SK-N-SH (cell line): ENCODE measurements around the gene ADCY1. TPM values are rescaled to one million over a fixed set of nuclear protein-coding genes. Genes with fewer than 3 reads are reported as not detected.
"Not testable (repeated sequence)": the region's sequence is repeated elsewhere in the genome, so short reads cannot be mapped to it uniquely, and the experiment has no call there.

Source experiments
- CTCF ChIA-PET: fragments of 300-600, 350-600 bp; formaldehyde crosslinking; extraction: SDS; loops from one replicate; lab custom pipeline; 2021; lab: Yijun Ruan, JAX
- POLR2A ChIA-PET: fragments of 350-600 bp; sonication (Branson Sonifier 250); formaldehyde crosslinking; extraction: SDS; loops from one replicate; lab custom pipeline; 2020; ENCODE audit warnings: antibody characterized with exemption, inconsistent platforms; lab: Yijun Ruan, JAX
- DNase-seq: peaks from one replicate; pipeline ENCODE4 v3.0.0; 2012
- H2AFZ ChIP-seq: fragments of 200-600 bp; sonication (generic); 2 replicates; pipeline ENCODE4 v1.8.1; 2016; ENCODE audit warnings: antibody characterized with exemption, mild to moderate bottlenecking, low read depth
- H3F3A ChIP-seq: fragments of 200-600 bp; sonication (generic); replicated peaks from 2 replicates; pipeline ENCODE3; 2016; ENCODE audit warnings: antibody characterized with exemption, mild to moderate bottlenecking; ENCODE audit not compliant: insufficient read depth
- H3K27ac ChIP-seq, 2 experiments: fragments of 200-500 bp in 1 of 2; fragments of 200-600 bp in 1 of 2; sonication (Bioruptor generic) in 1 of 2; sonication (generic), shearing (Covaris generic) in 1 of 2; 2 replicates each; pipeline versions ENCODE4 v1.5.1 to v1.6.1; 2014 to 2016; ENCODE audit warnings: low read depth in 2 of 2, inconsistent platforms in 1 of 2, low read length in 1 of 2, mild to moderate bottlenecking in 1 of 2, mixed read lengths in 1 of 2
- H3K27me3 ChIP-seq: fragments of 200-600 bp; sonication (generic), shearing (Covaris generic); 2 replicates; pipeline ENCODE4 v1.6.1; 2016; ENCODE audit warnings: mixed run types; ENCODE audit not compliant: insufficient read depth
- H3K36me3 ChIP-seq, 2 experiments: fragments of 200-500 bp in 1 of 2; fragments of 200-600 bp in 1 of 2; sonication (Bioruptor generic) in 1 of 2; sonication (generic) in 1 of 2; replicated peaks in 1 of 2; 2 replicates each; pipeline versions ENCODE3 to v1.5.1; 2014 to 2016; ENCODE audit warnings: low read length in 1 of 2, mild to moderate bottlenecking in 1 of 2; ENCODE audit not compliant: insufficient read depth in 2 of 2, control insufficient read depth in 1 of 2
- H3K4me1 ChIP-seq, 2 experiments: fragments of 200-500 bp in 1 of 2; fragments of 200-600 bp in 1 of 2; sonication (Bioruptor generic) in 1 of 2; sonication (generic), shearing (Covaris generic) in 1 of 2; 2 replicates each; pipeline versions ENCODE4 v1.5.1 to v1.6.1; 2014 to 2016; ENCODE audit warnings: low read depth in 1 of 2, low read length in 1 of 2, mixed run types in 1 of 2; ENCODE audit not compliant: insufficient read depth in 2 of 2, control insufficient read depth in 1 of 2
- H3K4me2 ChIP-seq: fragments of 200-600 bp; sonication (generic), shearing (Covaris generic); 2 replicates; pipeline ENCODE4 v1.6.1; 2017; ENCODE audit warnings: mixed run types
- H3K4me3 ChIP-seq, 2 experiments: fragments of 200-500 bp in 1 of 2; fragments of 200-600 bp in 1 of 2; sonication (Bioruptor generic) in 1 of 2; sonication (generic), shearing (Covaris generic) in 1 of 2; 2 replicates each; pipeline versions ENCODE4 v1.5.1 to v1.8.1; 2014 to 2016; ENCODE audit warnings: low read depth in 2 of 2, inconsistent platforms in 1 of 2, low read length in 1 of 2, mild to moderate bottlenecking in 1 of 2, mixed read lengths in 1 of 2, moderate library complexity in 1 of 2
- H3K79me2 ChIP-seq: fragments of 200-600 bp; sonication (generic); 2 replicates; pipeline ENCODE4 v1.8.1; 2017; ENCODE audit warnings: mild to moderate bottlenecking; ENCODE audit not compliant: insufficient read depth
- H3K9ac ChIP-seq: fragments of 200-600 bp; sonication (generic); 2 replicates; pipeline ENCODE4 v1.6.1; 2017; ENCODE audit warnings: mixed run types
- H3K9me2 ChIP-seq: fragments of 200-600 bp; sonication (generic); 2 replicates; pipeline ENCODE4 v1.6.1; 2017; ENCODE audit warnings: mixed run types
- H3K9me3 ChIP-seq: fragments of 200-600 bp; sonication (generic); 2 replicates; pipeline ENCODE4 v1.6.1; 2017; ENCODE audit warnings: mixed run types, mild to moderate bottlenecking, moderate library complexity
- H4K20me1 ChIP-seq: fragments of 200-600 bp; sonication (generic); 2 replicates; pipeline ENCODE4 v1.6.1; 2017; ENCODE audit warnings: mild to moderate bottlenecking, mixed run types; ENCODE audit not compliant: insufficient read depth
- ELF1 ChIP-seq: IDR thresholded peaks from 2 replicates; pipeline ENCODE4 v1.4.0; 2012
- EP300 ChIP-seq, 2 experiments: IDR thresholded peaks; 2 replicates each; pipeline versions ENCODE4 v1.4.0 to v1.6.1; 2012; ENCODE audit warnings: borderline replicate concordance in 1 of 2, low read depth in 1 of 2, low read length in 1 of 2
- GATA2 ChIP-seq: sonication (generic); formaldehyde crosslinking; IDR thresholded peaks from 2 replicates; pipeline ENCODE4 v1.5.0; 2020; ENCODE audit warnings: mild to moderate bottlenecking, missing genetic modification reagents
- JUND ChIP-seq: IDR thresholded peaks from 2 replicates; pipeline ENCODE4 v1.4.0; 2012
- NRF1 ChIP-seq: IDR thresholded peaks from 2 replicates; pipeline ENCODE4 v1.6.1; 2012; ENCODE audit warnings: low read depth, mild to moderate bottlenecking, low read length
- RFX5 ChIP-seq: IDR thresholded peaks from 2 replicates; pipeline ENCODE4 v1.6.1; 2012; ENCODE audit warnings: mild to moderate bottlenecking, improper control_type of control experiment, low read length
- SIN3A ChIP-seq: IDR thresholded peaks from 2 replicates; pipeline ENCODE4 v1.6.1; 2012; ENCODE audit warnings: low read depth, mild to moderate bottlenecking, low read length, moderate library complexity, borderline replicate concordance
- SMC3 ChIP-seq: IDR thresholded peaks from 2 replicates; pipeline ENCODE4 v1.6.1; 2012; ENCODE audit warnings: low read depth, low read length, improper control_type of control experiment
- TCF12 ChIP-seq: IDR thresholded peaks from 2 replicates; pipeline ENCODE4 v1.4.0; 2012
- TEAD4 ChIP-seq: IDR thresholded peaks from 2 replicates; pipeline ENCODE4 v1.4.0; 2012; ENCODE audit warnings: mild to moderate bottlenecking, borderline replicate concordance; ENCODE audit not compliant: insufficient read depth
- USF2 ChIP-seq: fragments of 150-350 bp; IDR thresholded peaks from 2 replicates; pipeline ENCODE4 v1.6.1; 2017; ENCODE audit warnings: antibody characterized with exemption, low read length, low read depth, borderline replicate concordance
- YY1 ChIP-seq: IDR thresholded peaks from 2 replicates; pipeline ENCODE4 v1.4.0; 2012; ENCODE audit warnings: low read depth, mild to moderate bottlenecking
- WGBS: methylation state at CpG from one replicate; pipeline ENCODE4 v1.1.6; 2017; ENCODE audit warnings: low lambda C conversion rate; 5-methylcytosine and 5-hydroxymethylcytosine counted together
- polyA plus RNA-seq, 3 experiments: library from polyadenylated mRNA; depleted of rRNA; stranded (reverse); fragments of >200 nt; gene quantifications; 2 replicates each; pipeline ENCODE4 v1.2.3, GENCODE V29; 2012
- TF ChIP-seq, protein P1 (sequence below): IDR thresholded peaks from 2 replicates; pipeline ENCODE4 v1.4.0; 2012; ENCODE audit warnings: low read depth, borderline replicate concordance

The ADCY1 gene
- polyA plus RNA-seq, 1 of the 3 experiments (the other 2 are of a cell fraction) = 0.16 TPM

DNA sequence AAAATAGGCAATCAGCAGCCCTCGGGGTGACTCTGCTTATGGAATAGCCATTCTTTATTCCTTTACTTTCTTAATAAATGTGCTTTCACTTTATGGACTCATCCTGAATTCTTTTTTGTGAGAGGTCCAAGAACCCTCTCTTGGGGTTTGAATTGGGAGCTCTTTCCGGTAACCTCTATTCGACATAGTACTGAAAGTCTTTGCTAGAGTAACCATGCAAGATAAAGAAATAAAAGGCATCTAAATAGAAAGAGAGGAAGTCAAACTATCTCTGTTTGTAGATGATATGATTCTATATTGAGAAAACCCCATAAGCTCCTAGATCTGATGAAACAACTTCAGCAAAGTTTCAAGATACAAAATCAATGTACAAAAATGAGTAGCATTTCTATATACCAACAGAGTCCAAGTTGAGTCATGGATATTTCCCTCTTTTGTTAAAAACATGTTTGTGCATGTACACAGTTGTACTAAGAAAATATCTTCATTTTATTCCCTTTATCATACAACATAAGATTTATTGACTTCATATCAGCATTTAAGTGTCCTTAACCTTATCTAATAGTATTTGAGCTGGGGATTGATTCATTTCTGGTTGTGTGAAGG lies 29.0 kb upstream of the ADCY1 start:
- H3K36me3 ChIP-seq, H3K4me1 ChIP-seq, H3K4me3 ChIP-seq, H4K20me1 ChIP-seq, H3K79me2 ChIP-seq, H3F3A ChIP-seq, H3K27ac ChIP-seq, H3K4me2 ChIP-seq, H2AFZ ChIP-seq, DNase-seq, H3K9ac ChIP-seq, H3K27me3 ChIP-seq, H3K9me3 ChIP-seq, POLR2A ChIA-PET, H3K9me2 ChIP-seq: not testable (repeated sequence)
- 44% methylated on average over 3 of the region's 3 CpGs for WGBS
- CTCF ChIA-PET = interaction anchor here (1.6 kb wide), 1 partner anchor 14 kb away, joined by 3 read pairs; no protein-coding TSS in a partner anchor

GRCh38 chr7:45548917-45549316 lies 25.3 kb upstream of the ADCY1 start:
- H3K27ac ChIP-seq, H3K4me1 ChIP-seq, H3K79me2 ChIP-seq, H3K36me3 ChIP-seq, H2AFZ ChIP-seq, H3K9me3 ChIP-seq, H3K27me3 ChIP-seq, H3K4me3 ChIP-seq, CTCF ChIA-PET, POLR2A ChIA-PET, H3K9me2 ChIP-seq, H3K4me2 ChIP-seq, H3F3A ChIP-seq, H3K9ac ChIP-seq, DNase-seq, H4K20me1 ChIP-seq: not testable (repeated sequence)
- WGBS = 50% methylated on average over 2 of the region's 2 CpGs

- H3K27ac ChIP-seq = no peak overlapping the region
- H3F3A ChIP-seq = no peaks in the 10 kb centered on the region
- H3K36me3 ChIP-seq = no peaks in the 10 kb centered on the region
- no peaks in the 10 kb centered on the region for H3K9me2 ChIP-seq
- no peak overlapping the region for H3K9ac ChIP-seq
- H3K27me3 ChIP-seq = no peaks in the 10 kb centered on the region
- no peak overlapping the region for H2AFZ ChIP-seq
- peaks cover 0 to 13% of the 10 kb centered on the region in 2 experiments; a peak in 1 of 4 replicates for H3K4me1 ChIP-seq
- TF ChIP-seq YY1 (no peak), TEAD4 (no peak), USF2 (no peak), TCF12 (no peak), NRF1 (no peak), GATA2 (CRISPR knock-in tag) (no peak), RFX5 (no peak), EP300 (IDR thresholded peaks at IDR 0.05; ENCODE audit: borderline replicate concordance in 1 of 2, low read depth in 1 of 2, low read length in 1 of 2) (no peak), SIN3A (no peak), ELF1 (no peak), JUND (no peak), SMC3 (no peak)
- TF ChIP-seq, protein P1, sequence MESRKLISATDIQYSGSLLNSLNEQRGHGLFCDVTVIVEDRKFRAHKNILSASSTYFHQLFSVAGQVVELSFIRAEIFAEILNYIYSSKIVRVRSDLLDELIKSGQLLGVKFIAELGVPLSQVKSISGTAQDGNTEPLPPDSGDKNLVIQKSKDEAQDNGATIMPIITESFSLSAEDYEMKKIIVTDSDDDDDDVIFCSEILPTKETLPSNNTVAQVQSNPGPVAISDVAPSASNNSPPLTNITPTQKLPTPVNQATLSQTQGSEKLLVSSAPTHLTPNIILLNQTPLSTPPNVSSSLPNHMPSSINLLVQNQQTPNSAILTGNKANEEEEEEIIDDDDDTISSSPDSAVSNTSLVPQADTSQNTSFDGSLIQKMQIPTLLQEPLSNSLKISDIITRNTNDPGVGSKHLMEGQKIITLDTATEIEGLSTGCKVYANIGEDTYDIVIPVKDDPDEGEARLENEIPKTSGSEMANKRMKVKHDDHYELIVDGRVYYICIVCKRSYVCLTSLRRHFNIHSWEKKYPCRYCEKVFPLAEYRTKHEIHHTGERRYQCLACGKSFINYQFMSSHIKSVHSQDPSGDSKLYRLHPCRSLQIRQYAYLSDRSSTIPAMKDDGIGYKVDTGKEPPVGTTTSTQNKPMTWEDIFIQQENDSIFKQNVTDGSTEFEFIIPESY = no peak
- TF ChIP-seq, all 33 proteins: peak for 0
- Histone ChIP-seq H3K79me2 (no peaks in the 10 kb centered on the region), H3K4me3 (no peak overlapping the region), H3K4me2 (no peak overlapping the region), H4K20me1 (no peaks in the 10 kb centered on the region), H3K9me3 (no peaks in the 10 kb centered on the region)
- ChIA-PET CTCF (interaction anchor here (1.3 to 2.8 kb wide), 3 partner anchors 9 to 12 kb away, joined by 4 to 9 read pairs (median 8); partner anchors contain the start of gene ADCY1), POLR2A (no interaction called here)
- DNase-seq = no peak
- WGBS = 10% methylated on average over 2 of the region's 2 CpGs
Measured at GRCh38 chr7:45563401-45563800, 10.8 kb upstream of the ADCY1 start.
